A549 (cell line): ENCODE measurements around the gene PARP12. TPM values are rescaled to one million over a fixed set of nuclear protein-coding genes. Genes with fewer than 3 reads are reported as not detected.

Experiments used
- ATAC-seq, 2 experiments: fragments of 200-7000 bp in 1 of 2; fragments of >200 bp in 1 of 2; cut with Nextera tagmentation in 1 of 2; cut with Tn5 transposase in 1 of 2; 3 replicates each; pipeline versions ENCODE4 v1.8.0 to v1.9.1; 2018 to 2020; ENCODE audit warnings: mild to moderate bottlenecking in 1 of 2, moderate library complexity in 1 of 2
- CTCF ChIA-PET: fragments of 300-600 bp; sonication (Branson Sonifier 250); formaldehyde crosslinking; extraction: SDS; loops from one replicate; lab custom pipeline; 2021; ENCODE audit warnings: antibody characterized with exemption, inconsistent platforms; lab: Yijun Ruan, JAX
- POLR2A ChIA-PET: fragments of 350-600 bp; formaldehyde crosslinking; extraction: SDS; loops from one replicate; lab custom pipeline; 2021; ENCODE audit warnings: antibody characterized with exemption, inconsistent platforms; lab: Yijun Ruan, JAX
- DNase-seq, 2 experiments: peaks; one replicate each; pipeline versions ENCODE4 v3.0.0 to v3.0.0-alpha.2; 2011 to 2016; ENCODE audit warnings: low read depth in 1 of 2, low spot score in 1 of 2
- FAIRE-seq: peaks from 2 replicates; lab custom pipeline; 2011; peaks lifted over from hg19 to GRCh38; lab: Jason Lieb, UNC
- H3K27ac ChIP-seq, 2 experiments: fragments of >200 bp; sonication (Bioruptor Twin); formaldehyde crosslinking; 3 replicates each; pipeline ENCODE4 v1.5.1; 2016 to 2017
- H3K4me1 ChIP-seq: fragments of >200 bp; sonication (Bioruptor Twin); formaldehyde crosslinking; 3 replicates; pipeline ENCODE4 v1.6.1; 2016
- H3K4me2 ChIP-seq: fragments of >200 bp; sonication (Bioruptor Twin); formaldehyde crosslinking; 3 replicates; pipeline ENCODE4 v1.6.1; 2016
- H3K4me3 ChIP-seq: fragments of >200 bp; sonication (Bioruptor Twin); formaldehyde crosslinking; 3 replicates; pipeline ENCODE4 v1.5.1; 2016
- H3K9me3 ChIP-seq: fragments of >200 bp; sonication (Bioruptor Twin); formaldehyde crosslinking; 3 replicates; pipeline ENCODE4 v1.6.1; 2016
- ATOH8 ChIP-seq: fragments of 250-450 bp; sonication (Bioruptor Pico); IDR thresholded peaks from 2 replicates; pipeline ENCODE4 v1.5.0; 2020; ENCODE audit warnings: low read depth, mild to moderate bottlenecking, moderate library complexity
- CHD4 ChIP-seq: fragments of 200-600 bp; sonication (generic); IDR thresholded peaks from 2 replicates; pipeline ENCODE4 v1.6.1; 2016; ENCODE audit warnings: antibody characterized with exemption, mild to moderate bottlenecking, borderline replicate concordance
- FOSL2 ChIP-seq, 2 experiments: fragments of 450-650 bp in 1 of 2; fragments of >200 bp in 1 of 2; sonication (Bioruptor Twin) in 1 of 2; formaldehyde crosslinking; IDR thresholded peaks; 2 replicates each; pipeline versions ENCODE4 v1.5.0 to v1.6.1; 2016 to 2020; ENCODE audit warnings: mild to moderate bottlenecking in 1 of 2, moderate library complexity in 1 of 2
- FOXS1 ChIP-seq: fragments of 250-450 bp; sonication (Bioruptor Pico); IDR thresholded peaks from 2 replicates; pipeline ENCODE4 v1.5.0; 2020; ENCODE audit warnings: mild to moderate bottlenecking, moderate library complexity
- HDAC2 ChIP-seq: fragments of 200-600 bp; sonication (generic); IDR thresholded peaks from 2 replicates; pipeline ENCODE4 v1.6.1; 2016
- HES2 ChIP-seq: fragments of >200 bp; sonication (Bioruptor Twin); formaldehyde crosslinking; IDR thresholded peaks from 2 replicates; pipeline ENCODE4 v1.6.1; 2016
- HOXA7 ChIP-seq: fragments of 250-450 bp; sonication (Bioruptor Pico); IDR thresholded peaks from 2 replicates; pipeline ENCODE4 v1.5.0; 2020; ENCODE audit warnings: mild to moderate bottlenecking, moderate library complexity
- HOXB13 ChIP-seq: fragments of 250-450 bp; sonication (Bioruptor Pico); IDR thresholded peaks from 2 replicates; pipeline ENCODE4 v1.5.0; 2020; ENCODE audit warnings: low read depth, mild to moderate bottlenecking, moderate library complexity
- KDM1A ChIP-seq: fragments of 200-600 bp; sonication (generic); IDR thresholded peaks from 2 replicates; pipeline ENCODE4 v1.6.1; 2016; ENCODE audit warnings: low read depth, mild to moderate bottlenecking
- MAX ChIP-seq: IDR thresholded peaks from 2 replicates; pipeline ENCODE4 v1.6.1; 2012
- NR3C1 ChIP-seq: fragments of >200 bp; sonication (Bioruptor Twin); formaldehyde crosslinking; IDR thresholded peaks from 3 replicates; pipeline ENCODE4 v1.6.1; 2017
- PBX3 ChIP-seq: IDR thresholded peaks from 2 replicates; pipeline ENCODE4 v1.6.1; 2012
- SREBF2 ChIP-seq: fragments of 450-650 bp; IDR thresholded peaks from 2 replicates; pipeline ENCODE4 v1.6.1; 2014; ENCODE audit warnings: mild to moderate bottlenecking, moderate library complexity
- USF2 ChIP-seq: fragments of 450-650 bp; IDR thresholded peaks from 2 replicates; pipeline ENCODE4 v1.6.1; 2014; ENCODE audit warnings: antibody characterized with exemption
- ZNF302 ChIP-seq: fragments of 250-450 bp; sonication (Bioruptor Pico); IDR thresholded peaks from 2 replicates; pipeline ENCODE4 v1.9.0; 2021; ENCODE audit warnings: inconsistent platforms, mild to moderate bottlenecking, moderate library complexity
- ZSCAN20 ChIP-seq: fragments of 250-450 bp; sonication (Bioruptor Pico); IDR thresholded peaks from 2 replicates; pipeline ENCODE4 v1.8.0; 2022; ENCODE audit warnings: mild to moderate bottlenecking, moderate library complexity
- WGBS: methylation state at CpG from one replicate; pipeline ENCODE4 v1.1.6; 2017; ENCODE audit errors: missing lambda C conversion rate; 5-methylcytosine and 5-hydroxymethylcytosine counted together
- polyA plus RNA-seq, 4 experiments: library from polyadenylated mRNA; depleted of rRNA in 3 of 4; stranded (reverse); fragments of >200 nt; fragmentation: RNase III in 1 of 4; extraction: RNeasy Plus Mini Kit Qiagen cat#74134 plus additional on column Dnase treatment in 1 of 4; gene quantifications; 2 replicates in 3 of 4; 3 replicates in 1 of 4; pipeline ENCODE4 v1.2.3, GENCODE V29; 2011 to 2017

The PARP12 gene
- polyA plus RNA-seq, 2 of the 4 experiments (the other 2 are of a cell fraction), result 10.0 to 16.0 TPM

- TF ChIP-seq HES2, result no peak
Measured at GRCh38 chr7:140050100-140050499, 12.7 kb downstream of the PARP12 start (continued).

- no peak overlapping the region for H3K27ac ChIP-seq
- no peak for DNase-seq
- peaks cover 10% of the 10 kb centered on the region; the same call in 1 of the 3 replicates for H3K4me1 ChIP-seq
- TF ChIP-seq PBX3, result no peak
- no peak for TF ChIP-seq CHD4
- TF ChIP-seq NR3C1, result no peak
- no peak for TF ChIP-seq USF2
- TF ChIP-seq ATOH8 (CRISPR knock-in tag), result no peak
- TF ChIP-seq FOXS1, result no peak
- no peak for TF ChIP-seq SREBF2
- TF ChIP-seq MAX, result no peak
- no peak for TF ChIP-seq ZSCAN20 (CRISPR knock-in tag)
- no peaks in the 10 kb centered on the region for H3K9me3 ChIP-seq
- no peak overlapping the region for H3K4me3 ChIP-seq
- ChIA-PET CTCF (interaction anchor here (1.8 kb wide), 1 partner anchor 10 kb away, joined by 4 read pairs; no protein-coding TSS in a partner anchor), POLR2A (no interaction called here)
- no peak overlapping the region for H3K4me2 ChIP-seq
- ATAC-seq, result no peak
- FAIRE-seq, result no peak
- 77% methylated on average over 5 of the region's 5 CpGs for WGBS
Measured at GRCh38 chr7:140049339-140050024, 13.3 kb downstream of the PARP12 start.

- no peak overlapping the region for H3K4me2 ChIP-seq
- 3% methylated on average over 1 of the region's 1 CpG for WGBS
- no peak for ATAC-seq
- H3K4me1 ChIP-seq, result peaks cover 10% of the 10 kb centered on the region; the same call in 1 of the 3 replicates
- H3K4me3 ChIP-seq, result no peak overlapping the region
- POLR2A ChIA-PET, result no interaction called here
- FAIRE-seq, result no peak
- no peak for DNase-seq
- no peak for TF ChIP-seq HDAC2
- TF ChIP-seq HOXA7 (CRISPR knock-in tag), result no peak
- H3K9me3 ChIP-seq, result no peaks in the 10 kb centered on the region
- CTCF ChIA-PET, result interaction anchor here (1.8 kb wide), 1 partner anchor 10 kb away, joined by 4 read pairs; no protein-coding TSS in a partner anchor
- no peak overlapping the region for H3K27ac ChIP-seq
Measured at GRCh38 chr7:140048989-140049338, 13.8 kb downstream of the PARP12 start.

- TF ChIP-seq HOXB13, result no peak
- TF ChIP-seq FOSL2 (IDR thresholded peaks at IDR 0.05), result no peak
- no peak for TF ChIP-seq FOSL2 (CRISPR knock-in tag; IDR thresholded peaks at IDR 0.05)
- TF ChIP-seq PBX3, result no peak
- no peak for TF ChIP-seq ZNF302
- TF ChIP-seq KDM1A, result no peak
- CTCF ChIA-PET, result interaction anchor here (1.8 kb wide), 1 partner anchor 9 kb away, joined by 4 read pairs; no protein-coding TSS in a partner anchor
- no peak overlapping the region for H3K4me2 ChIP-seq
- H3K4me1 ChIP-seq, result peaks cover 10% of the 10 kb centered on the region; the same call in 1 of the 3 replicates
- no peak overlapping the region for H3K27ac ChIP-seq
- ATAC-seq, result no peak
- no peak for FAIRE-seq
- no peaks in the 10 kb centered on the region for H3K9me3 ChIP-seq
- POLR2A ChIA-PET, result no interaction called here
- no peak overlapping the region for H3K4me3 ChIP-seq
- no peak for DNase-seq
- 91% methylated on average over 4 of the region's 4 CpGs for WGBS
Measured at GRCh38 chr7:140048138-140048537, 14.6 kb downstream of the PARP12 start.
